Ovary (tissue), 3 donors: ENCODE measurements around the gene RECQL.

Source experiments
- POLR2A ChIP-seq: fragments of 450-650 bp; IDR thresholded peaks from one replicate; pipeline ENCODE4 v1.6.1; 2017; ENCODE audit warnings: antibody characterized with exemption, mild to moderate bottlenecking, moderate library complexity
- TF ChIP-seq, protein P1 (sequence below), 3 donors: fragments of 450-650 bp in 2 of 3; fragments of 200-600 bp in 1 of 3; IDR thresholded peaks; one replicate each; pipeline versions ENCODE4 v1.5.1 to v1.8.0; 2016 to 2022; ENCODE audit warnings: antibody characterized with exemption in 3 of 3, mild to moderate bottlenecking in 1 of 3
- donor health status: DM: no; HTN: no; CAD: no.

- TF ChIP-seq, protein P1, sequence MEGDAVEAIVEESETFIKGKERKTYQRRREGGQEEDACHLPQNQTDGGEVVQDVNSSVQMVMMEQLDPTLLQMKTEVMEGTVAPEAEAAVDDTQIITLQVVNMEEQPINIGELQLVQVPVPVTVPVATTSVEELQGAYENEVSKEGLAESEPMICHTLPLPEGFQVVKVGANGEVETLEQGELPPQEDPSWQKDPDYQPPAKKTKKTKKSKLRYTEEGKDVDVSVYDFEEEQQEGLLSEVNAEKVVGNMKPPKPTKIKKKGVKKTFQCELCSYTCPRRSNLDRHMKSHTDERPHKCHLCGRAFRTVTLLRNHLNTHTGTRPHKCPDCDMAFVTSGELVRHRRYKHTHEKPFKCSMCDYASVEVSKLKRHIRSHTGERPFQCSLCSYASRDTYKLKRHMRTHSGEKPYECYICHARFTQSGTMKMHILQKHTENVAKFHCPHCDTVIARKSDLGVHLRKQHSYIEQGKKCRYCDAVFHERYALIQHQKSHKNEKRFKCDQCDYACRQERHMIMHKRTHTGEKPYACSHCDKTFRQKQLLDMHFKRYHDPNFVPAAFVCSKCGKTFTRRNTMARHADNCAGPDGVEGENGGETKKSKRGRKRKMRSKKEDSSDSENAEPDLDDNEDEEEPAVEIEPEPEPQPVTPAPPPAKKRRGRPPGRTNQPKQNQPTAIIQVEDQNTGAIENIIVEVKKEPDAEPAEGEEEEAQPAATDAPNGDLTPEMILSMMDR (IDR thresholded peaks at IDR 0.05): no peak
- no peak for TF ChIP-seq POLR2A
Observed at GRCh38 chr12:21546716-21547115, 45.3 kb upstream of the RECQL start.
